K562 treated with DMSO at 1 percent for 48 hours (cell line): ENCODE data around the gene PSMD1. TPM values are rescaled to one million over a fixed set of nuclear protein-coding genes. Genes with fewer than 3 reads are reported as not detected.

ENCODE experiments used
- total RNA-seq: library from RNA; unstranded; fragments of 300-600 nt; gene quantifications from 2 replicates; pipeline ENCODE4 v1.2.3, GENCODE V29; 2022; ENCODE audit warnings: low replicate concordance; ENCODE audit errors: extremely low read depth

Gene PSMD1
- total RNA-seq = not detected in 2 replicates

GRCh38 chr2:231056453-231057416 is at the start of gene PSMD1:
Gene PSMD1, plus strand, starts transcription at chr2:231056867. Its CDS starts 159 bp downstream, at chr2:231057026.

DNA sequence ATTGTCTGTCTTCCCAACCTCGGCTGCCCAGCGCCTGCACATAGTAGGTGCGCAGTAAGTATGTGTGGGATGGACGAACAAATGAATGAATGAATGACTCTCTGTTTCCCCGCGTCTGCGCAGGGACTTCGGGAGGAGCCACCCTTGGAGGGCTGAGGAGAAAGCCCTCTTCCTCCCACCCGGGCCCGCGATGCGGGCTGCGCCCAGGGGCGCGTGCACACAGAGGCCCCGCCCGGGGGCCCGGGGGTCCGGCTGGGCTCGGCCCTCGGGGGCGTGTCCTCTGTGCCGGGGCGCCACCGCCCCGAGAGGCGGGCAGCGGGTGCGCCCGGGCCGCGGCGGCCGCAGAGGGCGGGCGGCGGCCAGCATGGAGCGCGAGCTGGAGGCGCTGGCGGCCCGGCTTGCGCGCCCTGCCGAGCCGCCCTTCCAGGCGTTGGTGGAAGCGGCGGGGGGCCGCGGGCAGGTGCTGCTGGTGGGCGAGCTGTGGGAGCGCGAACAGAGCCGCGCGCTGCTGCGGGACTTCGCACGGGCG is 19.4 kb upstream of the PSMD1 start, which contains the start of gene C2orf72:
C2orf72 (plus strand) TSS at position 322 of the 529 bp plus-strand sequence; CDS start at position 365, 43 bp downstream.

GRCh38 chr2:231124838-231125568 is 68.3 kb downstream of the PSMD1 start, which contains the start of gene HTR2B:
Gene HTR2B, minus strand, starts transcription at chr2:231125042. Its CDS starts 1,278 bp downstream, at chr2:231123764.

DNA sequence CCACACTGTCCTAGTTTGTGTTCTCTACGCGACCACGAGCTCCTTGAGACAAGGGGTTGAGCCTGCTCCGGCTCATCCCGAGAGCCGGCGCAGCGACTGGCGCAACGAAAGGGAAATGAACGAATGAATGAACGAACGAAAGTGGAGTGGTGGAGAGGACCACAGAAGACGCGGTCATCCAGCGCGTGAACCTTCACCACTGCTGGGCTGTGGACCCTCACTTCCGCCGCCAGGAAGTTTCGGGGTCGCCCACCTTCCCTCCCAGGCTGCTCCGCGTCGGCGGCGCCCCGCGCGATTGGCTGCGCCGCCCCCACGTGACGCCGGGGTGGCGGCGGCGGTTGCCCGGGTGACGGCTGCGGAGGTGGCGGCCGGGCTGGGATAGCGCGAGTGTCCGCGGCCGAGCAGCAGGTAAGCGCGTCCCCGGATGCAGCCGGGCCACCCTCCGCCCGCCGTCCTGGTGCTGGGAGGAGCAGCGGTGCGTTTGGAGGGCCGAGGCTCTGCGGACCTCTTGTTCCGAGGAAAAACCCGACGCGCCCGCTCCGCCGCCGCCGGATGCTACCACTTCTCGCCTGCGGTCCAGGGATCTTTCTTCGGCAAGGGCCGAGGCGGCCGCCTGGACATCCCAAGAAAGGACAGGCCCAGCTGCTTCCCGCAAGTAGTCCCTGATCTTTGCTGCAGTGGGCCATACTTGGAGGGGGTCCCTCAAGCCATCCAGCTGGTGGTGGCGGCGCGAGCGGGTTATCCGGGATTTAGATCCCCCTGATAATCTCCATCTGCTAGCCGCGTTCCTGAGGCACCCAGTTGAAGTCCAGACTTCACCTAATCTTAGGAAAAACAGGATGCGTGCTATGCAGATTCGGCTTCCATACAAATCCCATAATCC is 141.9 kb downstream of the PSMD1 start, which contains the start of gene ARMC9:
ARMC9 (plus strand) TSS at position 341 of the 883 bp plus-strand sequence. CDS start 7,608 bp downstream, outside the sequence.

Other genes starting within 250 kb of the PSMD1 start
- not detected in 2 replicates for gene ITM2C, start 191.9 kb upstream of the PSMD1 start, total RNA-seq
- not detected in 2 replicates for gene GPR55, start 131.6 kb upstream of the PSMD1 start, total RNA-seq
- gene SPATA3, start 60.7 kb upstream of the PSMD1 start, total RNA-seq = not detected in 2 replicates
- gene C2orf72, start 19.3 kb upstream of the PSMD1 start, total RNA-seq = not detected in 2 replicates
- gene HTR2B, start 68.2 kb downstream of the PSMD1 start, total RNA-seq = not detected in 2 replicates
- not detected in 2 replicates for gene ARMC9, start 141.8 kb downstream of the PSMD1 start, total RNA-seq